ENCODE data around the gene ZSCAN1.

The ZSCAN1 gene

DNA sequence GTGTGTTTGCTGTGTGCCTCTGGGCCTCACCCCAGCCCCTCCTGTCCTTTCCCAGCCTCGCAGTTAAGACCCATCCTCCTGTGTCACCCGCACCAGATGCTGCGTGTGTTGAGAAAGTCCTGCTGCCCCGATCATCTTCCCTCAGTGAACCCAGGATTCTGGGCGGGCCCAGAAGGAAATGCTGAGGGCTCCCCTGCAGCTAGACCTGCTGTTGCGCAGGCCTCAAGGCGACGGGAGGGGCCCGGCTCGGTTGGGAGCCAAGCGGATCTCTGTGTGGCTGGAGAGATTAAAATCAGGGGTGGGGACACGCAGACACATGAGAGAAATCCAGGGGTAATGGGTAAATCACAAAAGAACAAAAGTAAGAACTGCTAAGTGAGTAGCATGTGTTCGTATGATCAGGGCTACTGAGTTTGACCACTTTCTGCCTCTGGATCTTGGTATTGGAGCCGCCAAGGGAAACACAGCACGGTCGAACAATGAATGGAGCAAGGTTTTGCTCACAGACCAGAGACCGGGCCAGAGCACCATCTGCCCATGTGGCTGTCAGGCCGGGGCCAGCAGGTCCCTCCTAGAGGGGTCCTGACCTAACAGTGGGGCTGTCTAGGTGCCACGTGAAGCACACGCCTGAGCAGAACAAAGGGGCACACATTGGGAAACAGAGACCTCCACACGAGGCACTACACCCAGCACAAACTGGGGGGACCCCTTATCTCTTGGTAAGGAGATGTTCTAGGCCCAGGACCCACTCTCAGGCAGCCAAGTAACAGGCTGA lies 7.1 kb downstream of the ZSCAN1 start:
- DNase-seq, result no peak

DNA sequence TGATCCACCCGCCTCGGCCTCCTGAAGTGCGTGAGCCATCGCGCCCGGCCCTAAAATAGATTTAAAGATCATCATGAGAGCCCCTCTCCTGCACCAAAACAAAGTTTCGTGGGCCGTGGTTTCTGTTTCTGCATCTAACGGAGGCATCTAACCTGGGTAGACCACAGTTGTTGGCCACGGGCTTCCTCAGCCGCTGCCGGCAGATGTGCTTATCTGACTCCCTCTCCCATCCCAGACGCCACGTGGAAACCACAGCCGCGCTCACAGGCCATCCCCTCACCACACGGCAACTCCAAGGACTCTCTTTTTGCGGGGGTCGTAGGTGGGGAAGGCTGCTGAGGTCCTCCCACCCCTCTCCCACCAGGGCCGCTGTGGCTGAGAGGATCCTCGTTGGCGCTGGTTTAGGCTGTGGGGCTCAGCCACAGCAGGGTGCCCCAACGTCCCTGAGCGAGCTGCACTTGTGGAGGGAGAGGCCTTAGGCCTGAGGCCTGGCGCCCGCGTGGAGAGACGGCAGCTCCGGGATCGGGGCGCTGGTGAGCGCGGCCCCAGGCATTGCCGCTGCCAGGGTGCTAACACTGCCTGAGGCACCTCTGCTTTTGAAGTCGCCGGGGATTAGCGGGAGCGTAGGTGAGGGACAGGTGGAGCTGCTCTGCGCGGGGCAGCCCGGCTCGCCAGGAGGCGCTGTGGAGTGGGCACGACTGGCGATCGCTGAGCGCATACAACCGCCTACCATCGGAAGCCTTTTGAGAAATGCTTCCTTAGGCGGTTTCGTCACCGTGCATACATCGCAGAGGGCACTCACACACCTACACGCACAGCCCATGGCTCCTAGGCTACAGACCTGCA lies 8.9 kb downstream of the ZSCAN1 start:
- DNase-seq, result no peak

DNA sequence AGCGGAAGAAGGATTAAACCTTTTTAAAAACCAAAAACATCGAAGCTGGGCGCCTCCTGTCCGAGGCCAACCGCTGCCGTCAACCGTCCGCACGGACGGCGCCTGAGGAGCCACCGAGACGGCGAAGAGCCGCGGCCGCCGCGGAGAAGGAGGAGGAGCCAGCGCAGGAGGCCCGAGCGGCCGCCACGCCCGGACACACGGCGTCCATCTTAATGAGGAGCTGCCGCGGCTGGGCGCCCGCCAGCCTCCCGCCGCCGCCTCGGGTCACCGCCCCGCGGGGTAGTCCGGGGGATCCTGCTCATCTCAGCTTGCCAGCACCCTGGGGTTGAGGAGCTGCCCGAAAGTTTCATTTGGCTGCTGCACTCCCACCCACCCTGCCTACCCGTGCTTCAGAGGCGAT lies 10.6 kb downstream of the ZSCAN1 start:
- DNase-seq, result no peak

DNA sequence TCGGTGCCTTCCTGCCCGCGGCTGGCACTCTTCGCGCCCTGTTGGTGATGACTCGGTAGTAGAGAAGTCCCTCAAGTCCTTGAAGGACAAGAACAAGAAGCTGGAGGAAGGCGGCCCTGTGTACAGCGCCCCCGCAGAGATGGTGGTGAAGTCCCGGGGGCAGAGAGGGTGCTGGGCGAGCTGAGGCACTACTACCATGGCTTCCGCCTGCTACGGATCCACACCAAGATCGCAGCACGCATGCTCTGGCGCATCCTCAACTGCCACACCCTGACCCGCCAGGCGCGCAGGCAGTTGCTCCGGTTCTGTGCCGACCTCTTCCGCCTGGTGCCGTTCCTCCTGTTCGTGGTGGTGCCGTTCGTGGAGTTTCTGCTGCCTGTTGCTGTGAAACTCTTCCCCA lies 11.1 kb downstream of the ZSCAN1 start:
- DNase-seq, result no peak

DNA sequence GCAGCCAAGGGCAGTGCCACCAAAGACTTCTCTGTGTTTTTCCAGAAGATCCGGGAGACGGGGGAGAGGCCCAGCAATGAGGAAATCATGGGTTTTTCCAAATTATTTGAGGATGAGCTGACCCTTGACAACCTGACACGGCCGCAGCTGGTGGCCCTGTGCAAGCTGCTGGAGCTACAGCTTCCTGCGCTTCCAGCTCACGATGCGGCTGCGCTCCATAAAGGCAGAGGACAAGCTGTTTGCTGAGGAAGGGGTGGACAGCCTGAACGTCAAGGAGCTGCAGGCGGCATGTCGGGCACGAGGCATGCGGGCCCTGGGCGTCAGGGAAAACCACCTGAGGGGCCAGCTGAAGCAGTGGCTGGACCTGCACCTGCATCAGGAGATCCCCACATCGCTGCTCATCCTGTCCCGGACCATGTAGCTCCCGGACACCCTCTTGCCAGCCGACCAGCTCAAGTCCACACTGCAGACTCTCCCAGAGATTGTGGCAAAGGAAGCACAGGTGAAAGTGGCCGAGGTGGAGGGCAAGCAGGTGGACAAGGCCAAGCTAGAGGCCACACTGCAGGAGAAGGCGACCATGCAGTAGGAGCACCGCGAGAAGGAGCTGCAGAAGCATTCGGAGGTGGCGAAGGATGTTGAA lies 11.7 kb downstream of the ZSCAN1 start:
- no peak for DNase-seq

DNA sequence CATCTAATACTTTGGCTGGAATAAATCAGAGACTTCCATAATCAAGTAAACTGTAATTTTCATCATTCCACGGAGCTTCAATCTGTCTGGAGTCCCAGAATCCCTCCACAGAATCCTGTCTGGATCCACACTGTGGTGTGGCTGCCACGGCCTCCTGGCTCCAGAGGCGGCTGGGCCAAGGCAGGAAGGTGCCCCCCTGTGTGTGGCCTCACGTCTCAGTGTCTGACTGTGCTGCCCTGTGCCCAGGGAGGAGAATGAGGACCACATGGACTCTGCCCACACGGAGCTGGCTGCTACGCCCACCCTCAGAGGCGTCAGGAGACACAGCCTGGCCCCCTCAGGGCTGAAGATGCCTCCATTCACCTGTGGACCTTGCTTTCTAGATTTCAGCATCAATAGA lies 13.0 kb downstream of the ZSCAN1 start:
- no peak for DNase-seq

DNA sequence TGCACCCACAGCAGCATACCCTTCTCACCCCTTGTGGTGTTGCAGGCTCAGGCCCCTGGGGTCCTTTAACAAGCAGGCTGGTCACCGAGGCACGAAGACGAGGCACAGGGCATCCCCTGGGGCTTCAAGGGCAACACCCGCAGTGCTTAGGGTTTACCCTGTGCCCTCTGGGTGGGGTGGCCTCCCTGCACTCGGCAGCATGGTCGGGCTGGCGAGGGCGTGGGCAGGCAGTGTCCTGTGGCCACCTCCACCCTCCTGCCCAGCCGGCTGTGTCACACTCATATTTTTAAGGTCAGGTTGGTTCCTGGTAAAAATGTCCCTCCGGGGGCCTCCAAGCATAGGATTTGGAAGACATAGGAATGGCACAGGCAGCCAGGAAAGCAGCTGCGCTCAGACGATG lies 13.8 kb downstream of the ZSCAN1 start:
- DNase-seq, result no peak

DNA sequence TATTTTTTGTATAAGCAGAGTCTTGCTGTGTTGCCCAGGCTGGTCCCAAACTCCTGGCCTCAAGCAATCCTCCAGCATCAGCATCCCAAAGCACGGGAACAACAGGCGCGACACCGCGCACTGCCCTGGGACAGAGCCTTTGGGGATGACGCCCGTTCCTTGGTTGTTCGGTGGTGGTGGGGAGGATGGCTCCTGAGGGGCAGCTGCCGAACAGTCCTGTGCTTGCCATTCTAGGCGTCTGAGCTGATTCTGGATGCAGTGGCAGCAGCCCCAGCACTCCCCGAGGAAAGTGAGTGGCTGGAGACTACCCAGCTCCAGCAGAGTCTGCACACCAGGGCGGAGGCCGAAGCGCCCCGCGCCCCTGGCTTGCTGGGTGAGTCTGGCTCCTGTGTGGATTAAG lies 18.4 kb downstream of the ZSCAN1 start:
- no peak for DNase-seq

DNA sequence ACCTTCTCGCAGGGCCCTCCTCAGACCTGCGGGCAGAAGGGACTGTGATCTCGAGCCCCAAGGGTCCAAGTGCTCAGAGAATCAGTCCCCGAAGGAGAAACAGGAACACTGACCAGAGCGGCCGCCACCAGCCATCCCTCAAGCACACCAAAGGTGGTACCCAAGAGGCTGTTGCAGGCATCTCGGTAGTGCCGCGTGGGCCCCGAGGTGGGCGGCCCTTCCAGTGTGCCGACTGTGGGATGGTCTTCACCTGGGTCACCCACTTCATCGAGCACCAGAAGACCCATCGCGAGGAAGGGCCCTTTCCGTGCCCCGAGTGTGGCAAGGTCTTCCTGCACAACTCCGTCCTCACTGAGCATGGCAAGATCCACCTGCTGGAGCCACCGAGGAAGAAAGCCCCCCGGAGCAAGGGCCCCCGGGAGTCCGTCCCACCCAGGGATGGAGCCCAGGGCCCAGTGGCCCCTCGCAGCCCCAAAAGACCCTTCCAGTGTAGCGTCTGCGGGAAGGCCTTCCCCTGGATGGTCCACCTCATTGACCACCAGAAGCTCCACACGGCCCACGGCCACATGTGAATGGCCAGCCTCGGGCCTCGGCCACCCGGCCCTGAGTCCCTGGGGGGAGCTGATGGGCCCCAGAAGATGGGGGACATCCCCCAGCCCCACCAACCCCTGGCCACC lies 19.8 kb downstream of the ZSCAN1 start:
- no peak for DNase-seq

DNA sequence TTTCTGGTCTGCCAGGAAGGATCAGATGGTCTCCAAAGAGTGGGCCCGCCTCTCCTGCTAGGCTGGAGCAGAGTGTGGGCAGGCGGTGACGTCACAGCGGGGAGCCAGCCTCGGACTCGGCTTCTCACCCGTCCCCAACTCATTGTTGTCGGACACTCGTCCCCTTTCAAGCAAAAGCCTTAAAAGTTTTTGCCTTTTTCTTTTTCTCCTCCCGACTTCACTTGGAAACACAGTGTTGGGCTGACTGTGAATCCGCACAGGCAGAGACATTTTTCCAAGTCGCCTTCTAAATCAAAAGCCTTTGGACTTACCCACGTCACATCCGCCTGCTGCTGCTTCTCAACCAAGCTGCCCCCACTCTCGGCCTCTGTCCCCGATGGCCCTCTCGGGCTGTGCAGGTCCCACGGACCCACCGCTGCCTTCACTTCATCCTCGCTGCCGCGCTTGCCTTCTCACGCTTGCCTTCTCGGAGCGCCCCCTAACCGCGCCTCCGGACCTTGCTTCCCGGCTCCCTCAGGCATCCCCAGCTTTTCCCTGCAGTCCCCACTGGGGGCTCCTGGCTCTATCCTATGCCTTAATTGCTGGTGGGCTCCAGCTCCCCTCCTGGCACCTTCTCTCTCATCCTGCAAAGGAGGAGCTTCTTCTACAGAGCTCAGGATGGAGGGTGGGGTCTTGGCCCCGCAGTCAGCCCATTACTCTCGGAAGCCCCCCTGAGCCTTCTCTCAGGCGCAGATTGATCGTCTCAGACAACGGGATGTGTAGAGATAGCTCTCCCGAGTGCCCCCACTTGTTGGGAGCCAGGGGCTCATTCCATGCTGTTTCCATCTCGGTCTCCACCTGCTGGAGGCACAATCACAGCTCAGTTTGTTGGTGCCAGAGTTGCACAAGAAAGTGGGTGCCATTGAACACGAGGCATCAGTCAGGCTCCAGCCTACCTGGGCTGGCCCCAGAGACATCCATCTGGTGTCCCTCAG lies 21.4 kb downstream of the ZSCAN1 start:
- DNase-seq, result peak; percentile 18

DNA sequence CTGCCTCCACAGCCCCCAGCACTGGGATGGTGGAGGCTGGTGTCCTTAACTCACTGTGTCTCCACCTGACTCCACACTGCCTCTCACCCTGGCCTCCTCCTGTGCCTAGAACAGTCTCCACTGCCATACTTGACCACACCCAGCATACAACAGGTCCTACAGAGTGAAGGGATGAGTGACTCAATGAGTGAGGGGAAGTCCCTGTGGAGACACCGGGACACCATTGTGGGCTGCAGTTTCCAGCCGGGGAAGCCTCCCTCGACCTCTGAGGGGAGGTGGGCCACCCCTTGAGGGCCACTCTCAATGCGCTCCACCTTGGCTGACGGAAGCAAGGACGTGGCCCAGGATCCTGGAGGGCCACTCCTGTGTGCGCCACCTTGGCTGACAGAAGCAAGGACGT lies 22.4 kb downstream of the ZSCAN1 start:
- no peak for DNase-seq

DNA sequence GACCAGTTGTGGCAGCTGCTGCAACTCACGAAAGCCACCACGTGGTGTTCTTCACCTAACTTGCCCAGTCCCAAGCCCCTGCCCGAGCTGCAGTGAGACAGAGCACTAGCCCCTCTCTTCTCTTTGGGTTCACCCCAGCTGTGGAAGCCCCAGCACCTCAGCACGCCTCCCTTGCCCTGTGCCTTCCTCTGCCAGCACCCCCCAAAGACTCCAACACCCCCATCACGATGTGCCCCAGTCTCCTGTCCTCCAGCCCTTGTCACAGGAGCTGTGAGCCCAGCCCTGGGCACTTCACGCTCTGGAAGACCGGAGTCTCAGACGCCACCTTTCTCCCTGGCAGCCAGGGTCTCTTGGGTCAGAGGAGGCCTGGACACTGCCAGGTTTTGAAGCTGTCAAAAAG lies 23.0 kb downstream of the ZSCAN1 start:
- no peak for DNase-seq

DNA sequence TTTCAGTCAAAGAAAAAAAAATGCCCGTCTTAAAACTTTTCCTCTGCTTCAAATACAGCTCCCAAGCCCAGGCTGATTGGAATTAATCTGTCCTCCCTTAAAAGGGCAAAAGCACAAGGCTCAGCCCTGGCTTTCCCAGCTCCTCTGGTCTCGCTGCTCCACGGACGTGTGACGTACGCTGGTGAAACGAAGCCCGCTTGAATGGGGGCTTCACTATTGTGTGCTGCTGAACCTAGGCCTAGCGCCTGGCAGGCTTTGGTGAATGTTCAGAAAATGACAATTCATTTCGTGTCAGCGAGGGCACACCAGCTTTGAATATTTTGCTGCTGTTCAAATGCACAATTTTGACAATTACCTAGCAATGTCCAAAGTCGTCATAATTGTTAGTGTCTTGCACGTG lies 24.6 kb downstream of the ZSCAN1 start:
- no peak for DNase-seq

DNA sequence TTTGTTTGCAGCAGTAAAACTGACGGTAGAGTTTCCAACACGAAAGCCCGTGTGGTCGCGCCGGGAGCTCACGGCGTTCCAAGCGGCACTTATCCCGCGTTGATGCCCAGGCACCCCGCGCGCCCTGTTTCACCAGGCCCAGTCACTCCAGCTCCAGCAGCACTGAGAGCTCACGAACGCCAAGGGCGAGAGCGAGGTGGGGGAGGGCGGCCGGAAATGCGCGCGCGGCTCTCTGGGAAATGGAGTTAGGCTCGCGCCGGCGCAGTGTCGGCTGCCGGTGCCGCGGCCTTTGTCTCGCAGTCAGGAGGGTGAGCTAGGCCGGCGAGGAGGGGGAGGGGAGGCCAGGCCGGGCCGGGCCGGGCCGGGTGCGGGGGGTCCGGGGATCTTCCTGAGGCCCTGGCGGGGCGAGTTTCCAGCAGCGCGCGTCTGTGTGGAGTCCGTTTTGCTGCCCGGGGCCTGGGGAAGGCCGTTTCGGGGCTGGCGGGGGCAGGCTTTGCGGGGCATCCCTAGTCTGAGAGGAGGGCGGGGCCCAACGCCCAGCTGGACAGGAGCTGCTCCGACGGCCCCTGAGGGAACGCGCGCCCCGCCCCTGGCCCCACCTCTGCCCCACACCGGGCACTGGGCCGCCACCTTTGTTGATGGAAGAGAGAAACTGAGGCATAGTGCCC lies 25.3 kb downstream of the ZSCAN1 start, which contains the start of gene ZNF135:
ZNF135 (plus strand) TSS at position 280 of the 668 bp plus-strand sequence. CDS start 721 bp downstream, outside the sequence.
- DNase-seq, result no peak

DNA sequence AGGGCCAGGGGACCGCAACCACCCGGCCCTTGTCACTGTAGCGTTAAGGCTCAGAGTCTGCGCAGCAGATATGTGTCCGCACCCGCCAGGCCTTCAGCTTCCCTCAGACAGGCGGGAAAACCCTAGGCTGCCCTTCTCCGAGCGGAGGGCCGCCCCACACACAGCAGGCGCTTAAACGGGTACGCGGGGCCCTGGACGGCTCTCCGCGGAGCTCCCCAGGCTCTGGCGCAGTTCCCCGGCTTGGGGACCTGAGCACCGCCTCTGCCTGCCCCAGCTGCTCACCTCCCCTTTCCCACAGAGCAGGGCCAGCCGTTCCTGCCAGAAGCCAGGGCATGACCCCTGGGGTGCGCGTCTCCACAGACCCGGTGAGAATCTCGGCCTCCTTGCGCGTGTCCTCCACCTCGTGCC lies 25.9 kb downstream of the ZSCAN1 start:
- no peak for DNase-seq

DNA sequence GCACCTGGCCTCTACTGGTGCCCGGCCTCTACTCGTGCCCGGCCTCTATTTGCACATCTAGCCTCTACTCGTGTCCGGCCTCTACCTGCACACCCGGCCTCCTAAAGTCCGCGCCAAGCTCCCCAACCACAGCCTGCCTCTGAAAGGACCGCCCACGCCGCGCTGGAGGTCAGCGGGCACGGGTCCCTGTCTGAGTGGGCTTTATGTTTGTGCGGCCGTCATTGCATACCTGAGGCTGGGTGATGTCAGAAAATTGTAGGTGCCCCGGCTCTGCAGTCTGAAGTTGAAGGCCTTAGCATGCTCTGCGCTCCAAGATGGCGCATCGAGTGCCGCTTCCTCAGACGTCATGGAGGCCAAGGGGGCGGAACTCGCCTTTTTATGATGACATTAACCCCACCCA lies 26.4 kb downstream of the ZSCAN1 start:
- DNase-seq, result no peak

DNA sequence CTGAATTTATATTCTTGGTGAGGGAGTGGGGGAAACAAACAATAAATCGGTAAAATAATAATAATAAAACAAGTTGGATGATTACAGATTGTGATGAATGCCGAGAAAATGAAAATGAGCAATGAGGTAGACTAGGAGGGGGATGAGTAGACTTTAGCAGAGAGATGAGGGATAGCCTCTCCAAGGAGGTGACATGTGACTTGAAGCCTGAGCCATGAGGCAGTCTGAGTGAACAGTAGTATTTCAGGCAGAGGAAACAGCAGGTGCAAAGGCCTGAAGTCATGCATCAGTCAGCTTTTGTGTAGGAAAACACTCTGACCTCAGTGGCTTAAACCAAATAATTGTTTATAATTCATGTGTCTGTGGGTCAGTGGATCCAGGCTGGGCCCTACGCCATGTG lies 29.9 kb downstream of the ZSCAN1 start:
- no peak for DNase-seq

DNA sequence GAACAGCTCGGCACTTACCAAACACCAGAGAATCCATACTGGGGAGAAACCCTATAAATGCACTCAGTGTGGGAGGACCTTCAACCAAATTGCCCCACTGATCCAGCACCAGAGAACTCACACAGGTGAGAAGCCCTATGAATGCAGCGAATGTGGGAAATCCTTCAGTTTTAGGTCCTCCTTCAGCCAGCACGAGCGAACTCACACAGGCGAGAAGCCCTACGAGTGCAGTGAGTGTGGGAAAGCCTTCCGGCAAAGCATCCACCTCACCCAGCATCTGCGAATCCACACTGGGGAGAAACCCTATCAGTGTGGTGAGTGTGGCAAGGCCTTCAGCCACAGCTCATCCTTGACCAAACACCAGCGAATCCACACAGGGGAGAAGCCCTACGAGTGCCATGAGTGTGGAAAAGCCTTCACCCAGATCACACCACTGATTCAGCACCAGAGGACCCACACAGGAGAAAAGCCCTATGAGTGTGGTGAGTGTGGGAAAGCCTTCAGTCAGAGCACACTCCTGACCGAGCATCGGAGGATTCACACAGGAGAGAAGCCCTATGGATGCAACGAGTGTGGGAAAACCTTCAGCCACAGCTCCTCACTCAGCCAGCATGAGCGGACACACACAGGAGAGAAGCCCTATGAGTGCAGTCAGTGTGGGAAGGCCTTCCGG lies 33.6 kb downstream of the ZSCAN1 start:
- DNase-seq, result no peak

DNA sequence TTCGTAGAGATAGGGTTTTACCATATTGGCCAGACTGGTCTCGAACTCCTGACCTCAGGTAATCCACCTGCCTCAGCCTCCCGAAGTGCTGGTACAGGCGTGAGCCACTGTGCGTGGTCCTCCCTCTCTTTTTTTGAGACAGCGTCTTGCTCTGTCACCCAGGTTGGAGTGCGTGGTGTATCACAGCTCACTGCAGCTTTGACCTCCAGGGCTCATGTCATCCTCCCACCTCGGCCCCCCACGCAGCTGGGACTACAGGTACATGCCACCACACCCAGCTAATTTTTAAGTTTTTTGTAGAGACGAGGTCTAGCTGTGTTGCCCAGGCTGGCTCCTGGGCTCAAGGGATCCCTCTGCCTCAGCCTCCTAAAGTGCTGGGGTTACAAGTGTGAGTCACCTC lies 46.0 kb downstream of the ZSCAN1 start:
- no peak for DNase-seq

DNA sequence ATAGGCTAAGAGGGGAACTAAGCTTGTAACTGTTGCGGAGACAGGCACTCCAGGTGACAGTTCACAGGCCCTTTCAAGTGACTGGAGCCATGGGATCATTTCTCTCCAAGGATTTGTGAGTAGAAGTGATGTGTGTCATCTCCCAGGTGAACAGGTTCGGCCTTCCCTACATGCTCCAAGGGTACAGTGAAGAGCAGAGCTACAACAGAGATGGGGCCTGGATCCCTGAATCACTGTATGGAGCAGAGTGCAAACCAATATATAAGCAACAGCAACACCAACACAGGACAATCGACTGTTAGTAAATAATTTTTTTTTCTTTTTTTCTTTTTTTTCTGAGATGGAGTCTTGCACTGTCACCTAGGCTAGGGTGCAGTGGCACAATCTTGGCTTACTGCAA lies 49.2 kb downstream of the ZSCAN1 start:
- DNase-seq, result no peak

All from NCI-H69 (cell line).